Psoas muscle (tissue), 8 donors: ENCODE data around the gene GRM5. TPM values are rescaled to one million over a fixed set of nuclear protein-coding genes. Genes with fewer than 3 reads are reported as not detected.

Experiments used
- ATAC-seq, 4 donors: fragments of 200-7000 bp; cut with Tn5 transposase; one replicate each; pipeline ENCODE4 v1.9.1; 2020; ENCODE audit warnings: moderate library complexity in 3 of 4, mild to moderate bottlenecking in 2 of 4
- DNase-seq, 2 donors: peaks; one replicate each; pipeline ENCODE4 v3.0.0-alpha.2; 2020
- H3K27ac ChIP-seq: fragments of 200-600 bp; one replicate; pipeline ENCODE4 v1.8.0; 2022
- H3K27me3 ChIP-seq, 3 donors: fragments of 200-600 bp in 1 of 3; one replicate each; pipeline versions ENCODE4 v1.6.1 to v1.8.0; 2013 to 2022; ENCODE audit warnings: low read length in 2 of 3, mild to moderate bottlenecking in 2 of 3, moderate library complexity in 1 of 3; ENCODE audit not compliant: insufficient read depth in 3 of 3
- H3K36me3 ChIP-seq, 2 donors: fragments of 200-600 bp in 1 of 2; one replicate each; pipeline versions ENCODE4 v1.6.1 to v1.8.0; 2013 to 2022; ENCODE audit warnings: low read depth in 1 of 2, mild to moderate bottlenecking in 1 of 2, moderate library complexity in 1 of 2; ENCODE audit not compliant: insufficient read depth in 1 of 2
- H3K4me1 ChIP-seq: fragments of 200-600 bp; one replicate; pipeline ENCODE4 v1.8.0; 2022
- H3K4me3 ChIP-seq: fragments of 200-600 bp; one replicate; pipeline ENCODE4 v1.8.0; 2022; ENCODE audit warnings: mild to moderate bottlenecking
- H3K9me3 ChIP-seq: fragments of 200-600 bp; one replicate; pipeline ENCODE4 v1.8.0; 2022
- CTCF ChIP-seq: fragments of 200-600 bp; IDR thresholded peaks from one replicate; pipeline ENCODE4 v1.8.0; 2022; ENCODE audit warnings: antibody characterized with exemption
- WGBS, 3 donors: extraction: QIAGEN DNeasy Blood & Tissue Kit; methylation state at CpG; one replicate each; pipeline versions ENCODE4 v1.1.6 to v1.1.7; 2013; 5-methylcytosine and 5-hydroxymethylcytosine counted together
- intact Hi-C, 2 donors: fragments of 100-400 bp; cut with DNase I; formaldehyde crosslinking; loops; one replicate each; pipeline versions ENCODE4 v1.11.0 to v1.14.2; 2022
- polyA plus RNA-seq, 3 donors: library from polyadenylated mRNA; stranded (reverse); fragments of 200-250 nt; gene quantifications; one replicate each; pipeline ENCODE4 v1.2.3, GENCODE V29; 2013
- total RNA-seq, 4 donors: library from RNA; stranded (reverse); fragmentation: NEBNext Ultra II Directional in 2 of 4; extraction: Animal tissue kit (Norgen Biotek cat#: 25700) in 2 of 4; gene quantifications; one replicate each; pipeline versions ENCODE4 v1.2.1 to v1.2.4, GENCODE V29; 2021 to 2023
- donor health status: healthy with polysubstance abuse.
- donor health status: DM: no; HTN: no; CAD: no; lungs with moderate emphysema.
- donor health status: Bipolar disorder and iron deficiency.
- donor health status: healthy.
- donor health status: DM: yes; HTN: yes; CAD: no.
- donor health status: DM: no; HTN: no; CAD: no.
- donor health status: DM: no; HTN: no; CAD: no.
- donor health status: DM: yes; HTN: yes; CAD: no.

The GRM5 gene
- total and polyA plus RNA-seq, 7 donors, result under 0.01 TPM; not detected in 6

GRCh38 chr11:88555018-88555828, 510.6 kb downstream of the GRM5 start:
- no peak for TF ChIP-seq CTCF
- no peak overlapping the region for H3K27ac ChIP-seq
- no peak for DNase-seq
- WGBS, 3 donors, result 70 to 83% (median 77%) methylated on average over 7 of the region's 7 CpGs
- peaks cover 0 to 6% (median 0%) of the 10 kb centered on the region in 3 donors for H3K27me3 ChIP-seq
- no peaks in the 10 kb centered on the region for H3K4me1 ChIP-seq
- H3K4me3 ChIP-seq, result no peak overlapping the region
- no peaks in the 10 kb centered on the region for H3K36me3 ChIP-seq
- H3K9me3 ChIP-seq, result no peaks in the 10 kb centered on the region
- ATAC-seq, result peak in 1 of 4 donors; percentile 51
- intact Hi-C loops, result loop anchor here in 1 of 2 donors (10.0 kb wide), 2 partner anchors 830 to 1200 kb away; no protein-coding TSS in a partner anchor

DNA sequence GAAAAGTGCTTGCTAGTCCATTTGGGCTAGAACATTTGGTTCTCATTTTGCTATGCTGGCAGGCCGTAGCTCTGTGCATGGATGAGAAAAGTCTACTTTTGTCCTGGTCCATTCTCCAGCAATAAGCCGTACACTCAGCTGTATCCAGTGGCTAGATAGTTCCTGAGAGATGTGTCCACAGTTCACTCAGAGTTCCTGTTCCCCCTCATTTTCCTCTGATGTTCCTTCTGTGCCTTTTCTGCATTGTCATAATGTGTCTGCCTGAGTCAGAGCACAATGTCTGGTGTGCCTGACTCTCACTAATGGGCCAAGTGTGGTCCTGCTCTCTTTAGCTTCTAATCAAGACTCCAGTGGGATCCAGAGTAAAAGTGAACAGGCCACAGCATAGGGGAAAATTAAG, 512.6 kb downstream of the GRM5 start:
- H3K27ac ChIP-seq, result no peak overlapping the region
- no peak for TF ChIP-seq CTCF
- H3K4me3 ChIP-seq, result no peak overlapping the region
- no peak for ATAC-seq
- WGBS, 3 donors, result 71 to 89% (median 80%) methylated on average over 2 of the region's 2 CpGs
- DNase-seq, result no peak
- H3K9me3 ChIP-seq, result no peaks in the 10 kb centered on the region
- H3K4me1 ChIP-seq, result no peaks in the 10 kb centered on the region
- H3K36me3 ChIP-seq, result no peaks in the 10 kb centered on the region
- intact Hi-C loops, result loop anchor here in 1 of 2 donors (10.0 kb wide), 2 partner anchors 828 to 1198 kb away; no protein-coding TSS in a partner anchor
- peaks cover 0 to 4% (median 0%) of the 10 kb centered on the region in 3 donors for H3K27me3 ChIP-seq

DNA sequence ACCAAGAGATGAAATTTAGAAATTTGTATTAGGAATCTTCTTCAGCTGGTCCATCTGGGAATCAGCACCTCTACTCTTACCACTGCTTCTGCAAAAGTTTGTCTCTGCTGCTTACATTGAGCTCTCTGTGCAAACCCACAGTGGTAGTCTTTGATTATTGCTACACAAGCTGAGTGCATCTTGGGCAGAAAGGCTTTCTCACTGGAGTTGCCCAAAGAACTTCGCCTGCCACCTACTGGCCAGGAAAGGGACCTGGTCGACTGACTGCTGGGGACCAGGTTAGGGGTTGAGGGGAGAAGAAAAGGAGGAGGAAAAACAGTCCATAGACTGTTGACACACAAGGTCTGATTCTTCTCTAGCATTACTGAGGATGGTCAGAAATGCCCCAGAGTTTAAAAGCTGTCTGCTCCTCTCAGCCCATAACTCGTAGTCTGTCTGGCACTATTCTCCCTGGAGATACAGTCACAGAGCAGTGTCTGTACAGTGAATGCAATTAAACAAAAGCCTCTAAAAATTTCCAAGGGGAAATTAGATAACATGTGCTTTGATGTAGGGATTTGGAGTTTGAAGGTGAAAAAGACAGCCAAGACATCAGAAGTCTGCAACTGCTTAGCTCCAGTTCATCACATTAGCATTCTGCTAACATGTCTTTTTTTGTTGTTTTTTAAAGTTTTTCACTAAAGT, 513.3 kb downstream of the GRM5 start:
- no peaks in the 10 kb centered on the region for H3K36me3 ChIP-seq
- intact Hi-C loops, result loop anchor here in 1 of 2 donors (10.0 kb wide), 2 partner anchors 828 to 1198 kb away; no protein-coding TSS in a partner anchor
- TF ChIP-seq CTCF, result peak; percentile 52
- H3K4me1 ChIP-seq, result no peaks in the 10 kb centered on the region
- no peak overlapping the region for H3K4me3 ChIP-seq
- 28 to 61% (median 38%) methylated on average over 3 of the region's 3 CpGs for WGBS, 3 donors
- H3K9me3 ChIP-seq, result no peaks in the 10 kb centered on the region
- DNase-seq, result peak in 1 of 2 donors; percentile 18
- peaks cover 0 to 4% (median 0%) of the 10 kb centered on the region in 3 donors for H3K27me3 ChIP-seq
- H3K27ac ChIP-seq, result no peak overlapping the region
- ATAC-seq, result peak in 3 of 4 donors; percentile 48 to 59 (median 54)

- WGBS, 3 donors, result 71 to 78% (median 73%) methylated on average over 3 of the region's 3 CpGs
- no peaks in the 10 kb centered on the region for H3K36me3 ChIP-seq
- H3K27me3 ChIP-seq, result no peaks in the 10 kb centered on the region
- no peak for TF ChIP-seq CTCF
- H3K4me3 ChIP-seq, result no peak overlapping the region
- no peaks in the 10 kb centered on the region for H3K4me1 ChIP-seq
- H3K27ac ChIP-seq, result no peak overlapping the region
- ATAC-seq (no peak), DNase-seq (no peak)
- no peaks in the 10 kb centered on the region for H3K9me3 ChIP-seq
- intact Hi-C loops, result loop anchor here (2.0 to 10.0 kb wide), 4 partner anchors 314 to 1190 kb away; no protein-coding TSS in a partner anchor
Observed at GRCh38 chr11:88544656-88545280, 521.0 kb downstream of the GRM5 start.
